ENCODE measurements around the gene TIMM29. TPM values are rescaled to one million over a fixed set of nuclear protein-coding genes. Genes with fewer than 3 reads are reported as not detected.
A peak's percentile ranks its signal among the peaks of the same experiment; 100 is the strongest.

Gene TIMM29
- total RNA-seq, 1 donor from 2014 or later: 17.7 TPM

DNA sequence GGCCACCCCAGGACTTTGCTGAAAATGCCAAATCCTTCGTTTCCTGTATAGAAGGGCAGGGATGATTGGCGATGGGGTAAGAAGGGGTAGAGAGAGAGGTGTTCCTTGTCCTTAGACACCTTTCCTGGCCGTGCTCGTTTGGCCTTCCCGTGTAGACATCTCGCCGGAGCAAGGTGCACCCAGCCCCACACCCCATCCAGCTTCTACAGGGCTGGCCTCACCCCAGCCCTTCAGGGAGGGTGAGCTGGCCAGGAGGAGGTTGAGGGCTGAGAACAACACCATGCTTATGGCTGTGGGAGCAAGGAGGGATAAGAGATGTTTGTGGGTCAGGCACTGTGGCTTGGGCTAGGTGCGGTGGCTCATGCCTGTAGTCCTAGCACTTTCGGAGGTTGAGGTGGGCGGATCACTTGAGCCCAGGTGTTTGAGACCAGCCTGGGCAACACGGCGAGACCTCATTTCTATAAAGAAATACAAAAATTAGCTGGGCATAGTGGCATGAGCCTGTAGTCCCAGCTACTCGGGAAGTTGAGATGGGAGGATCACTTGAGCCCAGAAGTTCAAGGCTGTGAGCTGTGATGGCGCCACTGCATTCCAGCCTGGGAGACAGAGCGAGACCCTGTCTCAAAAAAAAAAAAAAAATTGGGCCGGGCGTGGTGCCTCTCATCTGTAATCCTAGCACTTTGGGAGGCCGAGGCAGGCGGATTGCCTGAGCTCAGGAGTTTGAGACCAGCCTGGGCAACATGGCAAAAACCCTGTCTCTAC lies 47.7 kb downstream of the TIMM29 start:
- H3K36me3 ChIP-seq: peaks cover 5% of the 10 kb centered on the region
- H3K27me3 ChIP-seq: no peaks in the 10 kb centered on the region
- H3K27ac ChIP-seq: peak overlapping the region; percentile 73
- peaks cover 34% of the 10 kb centered on the region for H3K4me1 ChIP-seq
- H3K9me3 ChIP-seq: no peaks in the 10 kb centered on the region
- TF ChIP-seq CTCF (IDR thresholded peaks at IDR 0.05): no peak
- DNase-seq (no peak), ATAC-seq (peak; percentile 71)
- intact Hi-C loops (cut with DNase I): no loop called here
- no peak overlapping the region for H3K4me3 ChIP-seq

DNA sequence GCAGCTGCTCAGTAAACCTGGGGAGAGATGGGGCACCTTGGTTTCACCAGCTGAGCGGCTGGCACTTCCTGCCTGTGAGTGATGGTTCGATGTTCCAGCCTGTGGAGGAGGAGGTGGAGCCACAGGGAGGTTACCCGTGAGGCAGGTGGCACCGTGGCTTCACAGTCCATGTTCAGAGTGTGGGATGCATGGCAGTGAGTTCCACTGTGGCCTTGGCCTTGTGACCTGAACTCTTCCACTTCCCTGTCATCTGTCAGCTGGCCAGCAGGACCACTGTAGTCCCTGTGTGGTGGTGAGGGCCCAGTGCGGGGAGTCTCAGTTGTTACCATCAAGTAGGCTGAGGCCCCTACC lies 49.1 kb downstream of the TIMM29 start:
- DNase-seq (no peak), ATAC-seq (peak; percentile 16)
- no peak for TF ChIP-seq CTCF (IDR thresholded peaks at IDR 0.05)
- Histone ChIP-seq H3K27ac (no peak overlapping the region), H3K36me3 (peaks cover 5% of the 10 kb centered on the region), H3K9me3 (no peaks in the 10 kb centered on the region), H3K4me1 (peaks cover 34% of the 10 kb centered on the region), H3K27me3 (no peaks in the 10 kb centered on the region), H3K4me3 (no peak overlapping the region)
- intact Hi-C loops (cut with DNase I): no loop called here

Other genes starting within 250 kb of the TIMM29 start
- 30.3 TPM for gene QTRT1, start 227.4 kb upstream of the TIMM29 start, total RNA-seq
- gene DNM2, start 210.7 kb upstream of the TIMM29 start, total RNA-seq: 280 TPM
- 25.3 TPM for gene TMED1, start 92.6 kb upstream of the TIMM29 start, total RNA-seq
- 7.4 TPM for gene C19orf38, start 80.4 kb upstream of the TIMM29 start, total RNA-seq
- 25.5 TPM for gene CARM1, start 57.3 kb upstream of the TIMM29 start, total RNA-seq
- 51.3 TPM for gene YIPF2, start 172 bp upstream of the TIMM29 start, total RNA-seq
- gene SMARCA4, start 32.2 kb downstream of the TIMM29 start, total RNA-seq: 95.6 TPM
- 242 TPM for gene LDLR, start 160.7 kb downstream of the TIMM29 start, total RNA-seq
- 1.1 TPM for gene SPC24, start 227.0 kb downstream of the TIMM29 start, total RNA-seq

All from upper lobe of right lung (tissue), 1 donor.